Fibroblast of upper back skin (primary cell): ENCODE measurements around the gene SAA1.
"Not testable (repeated sequence)": the region's sequence is repeated elsewhere in the genome, so short reads cannot be mapped to it uniquely, and the experiment has no call there.

Experiments
- DNase-seq: peaks from one replicate; pipeline ENCODE4 v3.0.0-alpha.2; 2013

Gene SAA1

DNA sequence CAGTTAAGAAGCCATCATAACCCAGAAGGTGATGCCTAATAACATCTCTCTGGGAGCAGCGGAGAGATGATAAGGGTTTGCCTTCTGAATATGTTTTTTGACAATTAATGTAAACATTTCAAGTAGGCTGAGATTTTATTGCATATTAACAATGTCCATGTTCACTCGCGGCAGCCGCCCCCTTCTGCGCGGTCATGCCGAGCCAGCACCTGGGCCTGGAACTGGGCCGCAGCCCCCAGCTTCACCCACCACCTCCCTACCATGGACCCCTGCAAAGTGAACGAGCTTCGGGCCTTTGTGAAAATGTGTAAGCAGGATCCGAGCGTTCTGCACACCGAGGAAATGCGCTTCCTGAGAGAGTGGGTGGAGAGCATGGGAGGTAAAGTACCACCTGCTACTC lies 4.3 kb upstream of the SAA1 start:
- DNase-seq = no peak

DNA sequence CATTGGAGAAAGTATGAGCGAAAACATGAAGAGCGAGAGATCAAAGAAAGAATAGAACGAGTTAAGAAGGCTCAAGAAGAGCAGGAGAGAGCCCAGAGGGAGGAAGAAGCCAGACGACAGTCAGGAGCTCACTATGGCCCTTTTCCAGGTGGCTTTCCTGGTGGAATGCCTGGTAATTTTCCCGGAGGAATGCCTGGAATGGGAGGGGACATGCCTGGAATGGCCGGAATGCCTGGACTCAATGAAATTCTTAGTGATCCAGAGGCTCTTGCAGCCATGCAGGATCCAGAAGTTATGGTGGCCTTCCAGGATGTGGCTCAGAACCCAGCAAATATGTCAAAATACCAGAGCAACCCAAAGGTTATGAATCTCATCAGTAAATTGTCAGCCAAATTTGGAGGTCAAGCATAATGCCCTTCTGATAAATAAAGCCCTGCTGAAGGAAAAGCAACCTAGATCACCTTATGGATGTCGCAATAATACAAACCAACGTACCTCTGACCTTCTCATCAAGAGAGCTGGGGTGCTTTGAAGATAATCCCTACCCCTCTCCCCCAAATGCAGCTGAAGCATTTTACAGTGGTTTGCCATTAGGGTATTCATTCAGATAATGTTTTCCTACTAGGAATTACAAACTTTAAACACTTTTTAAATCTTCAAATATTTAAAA lies 3.2 kb upstream of the SAA1 start:
- peak; percentile 37 for DNase-seq

DNA sequence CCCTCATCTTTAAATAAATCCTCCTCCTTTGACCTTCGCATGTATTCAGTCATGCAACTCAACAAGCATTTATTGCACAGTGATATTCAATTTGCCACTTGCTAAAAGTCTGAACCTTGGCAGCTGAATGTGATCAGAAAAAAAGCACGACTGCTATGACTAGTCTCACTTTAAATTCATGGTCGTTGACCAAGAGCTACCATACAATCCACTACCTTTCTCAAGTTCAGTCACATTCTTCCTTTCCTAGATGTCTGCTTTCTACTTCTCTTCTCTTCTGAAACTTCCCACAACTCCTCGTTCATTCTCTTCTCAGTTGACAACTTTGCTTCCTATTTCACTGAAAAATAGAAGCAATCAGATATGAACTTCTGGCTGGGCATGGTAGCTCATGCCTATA lies 2.0 kb upstream of the SAA1 start:
- DNase-seq = no peak

DNA sequence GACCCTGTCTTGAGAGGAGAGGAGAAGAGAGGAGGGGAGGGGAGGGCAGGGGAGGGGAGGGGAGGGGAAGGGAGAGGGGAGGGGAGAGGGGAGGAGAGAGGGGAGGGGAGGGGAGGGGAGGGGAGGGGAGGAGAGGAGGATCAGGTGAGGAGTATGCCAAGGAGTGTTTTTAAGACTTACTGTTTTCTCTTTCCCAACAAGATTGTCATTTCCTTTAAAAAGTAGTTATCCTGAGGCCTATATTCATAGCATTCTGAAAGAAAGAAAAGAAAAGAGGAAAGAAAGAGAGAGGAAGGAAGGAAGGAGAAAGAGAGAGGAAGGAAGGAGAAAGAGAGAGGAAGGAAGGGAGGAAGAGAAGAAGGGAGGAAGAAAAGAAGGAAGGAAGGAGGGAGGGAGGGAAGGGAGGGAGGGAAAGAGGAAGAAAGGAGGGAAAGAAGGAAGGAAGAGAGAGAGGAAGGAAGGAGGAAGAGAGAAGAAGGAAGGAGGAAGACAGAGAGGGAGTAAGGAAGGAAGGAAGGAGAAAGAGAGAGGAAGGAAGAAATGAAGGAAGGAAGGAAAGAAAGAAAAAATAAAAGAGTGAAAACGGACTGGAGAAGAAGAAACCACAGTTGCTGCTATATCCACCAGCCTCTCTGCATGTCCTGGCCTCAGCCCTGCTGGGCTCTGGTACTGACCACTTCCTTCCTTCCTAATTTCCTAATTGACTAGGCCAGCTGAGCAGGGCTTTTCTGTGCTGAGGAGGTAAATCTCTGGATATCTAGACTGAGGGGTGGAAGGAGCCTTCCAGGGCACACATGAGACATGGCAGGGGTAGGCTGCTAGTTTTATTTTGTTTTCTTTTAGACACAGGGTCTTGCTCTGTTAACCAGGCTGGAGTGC lies 1.1 kb upstream of the SAA1 start:
- no peak for DNase-seq

DNA sequence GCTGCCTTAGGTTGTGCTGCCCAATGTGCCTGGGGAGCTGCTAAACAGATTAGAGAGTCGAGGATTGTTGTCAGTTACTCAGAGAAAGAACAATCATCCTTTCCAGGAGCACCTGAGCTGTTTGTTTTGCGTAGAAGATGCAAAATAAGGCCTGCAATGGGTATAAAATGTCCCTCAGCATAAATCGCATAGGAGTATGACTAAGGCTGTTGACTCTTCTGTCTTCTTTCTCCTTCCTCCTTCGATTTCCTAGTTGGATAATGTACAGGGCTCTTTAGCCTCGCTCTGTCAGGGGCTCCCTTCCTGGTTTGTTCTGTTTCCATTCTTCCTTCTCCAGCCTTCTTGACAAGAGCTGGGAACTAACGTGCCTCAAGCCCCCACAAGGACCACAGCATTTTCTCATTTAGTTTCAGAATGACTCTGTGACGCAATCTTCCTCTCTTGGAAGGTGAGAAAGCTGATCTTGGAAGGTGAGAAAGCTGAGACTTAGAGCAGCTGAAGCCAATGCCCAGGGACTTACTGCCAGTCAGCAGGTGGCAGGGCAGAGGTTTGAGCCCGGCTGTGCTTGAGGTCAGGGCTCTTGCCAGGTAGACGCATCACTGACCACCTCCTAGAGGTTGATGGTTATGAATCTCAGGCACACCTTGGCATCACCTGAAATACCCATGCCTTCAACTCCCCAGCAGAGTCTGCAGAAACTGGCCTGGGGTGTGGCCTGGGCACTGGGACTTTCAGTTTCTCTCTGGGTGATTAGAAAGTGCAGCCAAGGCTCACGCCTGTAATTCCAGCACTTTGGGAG lies 1.5 kb downstream of the SAA1 start:
- not testable (repeated sequence) for DNase-seq

DNA sequence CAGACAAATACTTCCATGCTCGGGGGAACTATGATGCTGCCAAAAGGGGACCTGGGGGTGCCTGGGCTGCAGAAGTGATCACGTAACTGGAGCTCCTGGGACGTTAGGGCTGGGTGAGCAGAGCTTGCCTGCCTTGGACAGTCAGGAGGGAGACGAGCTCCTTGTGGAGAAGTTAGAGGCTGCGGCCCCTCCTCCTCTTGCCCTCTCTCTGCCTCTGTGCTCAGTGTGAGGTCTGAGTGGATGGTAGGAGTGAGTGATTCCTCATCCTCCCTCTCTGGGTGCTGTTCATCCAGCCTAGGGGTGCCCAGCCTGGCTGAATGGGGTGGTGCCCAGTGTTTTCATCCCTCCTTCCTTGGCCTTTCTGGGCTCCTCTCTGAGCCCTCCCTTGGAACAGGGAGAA lies 3.2 kb downstream of the SAA1 start:
- not testable (repeated sequence) for DNase-seq

DNA sequence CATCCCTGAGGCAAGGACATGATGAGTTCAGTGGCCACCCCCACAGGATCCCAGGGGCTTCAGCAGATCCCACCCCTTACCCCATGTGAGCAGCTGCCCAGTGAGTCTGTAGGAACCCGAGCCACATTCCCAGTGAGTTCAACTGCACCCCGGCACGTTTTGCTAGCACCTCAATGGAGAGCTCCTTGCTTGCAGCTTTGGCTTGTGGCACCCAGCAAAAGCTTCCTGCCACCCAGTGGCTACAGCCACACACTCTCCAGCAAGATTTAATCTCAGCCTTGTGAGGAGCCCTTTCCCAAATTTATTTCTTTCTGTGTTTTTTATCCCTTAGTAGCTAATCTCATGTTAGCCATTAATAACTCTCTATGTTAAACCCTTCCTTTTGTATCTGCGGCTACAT lies 4.0 kb downstream of the SAA1 start:
- DNase-seq = no peak

DNA sequence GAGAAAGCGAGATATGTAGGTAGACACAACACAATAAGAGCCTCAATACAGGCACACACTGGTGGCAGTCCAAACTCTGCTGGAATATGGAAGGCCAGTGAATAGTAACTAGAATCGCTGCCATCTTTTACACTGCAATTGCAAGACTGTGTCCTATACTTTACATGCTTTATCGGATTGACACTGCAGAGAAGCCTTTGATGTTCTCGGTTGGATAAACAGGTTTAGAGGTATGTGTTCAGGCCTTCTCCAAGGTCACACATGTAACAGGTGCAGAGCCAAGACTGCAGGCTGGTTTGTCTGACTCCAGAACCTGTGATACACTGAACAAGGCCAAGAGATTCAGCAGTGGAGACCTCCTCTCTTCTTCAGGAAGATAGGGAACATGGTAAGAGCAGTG lies 5.1 kb downstream of the SAA1 start:
- no peak for DNase-seq

DNA sequence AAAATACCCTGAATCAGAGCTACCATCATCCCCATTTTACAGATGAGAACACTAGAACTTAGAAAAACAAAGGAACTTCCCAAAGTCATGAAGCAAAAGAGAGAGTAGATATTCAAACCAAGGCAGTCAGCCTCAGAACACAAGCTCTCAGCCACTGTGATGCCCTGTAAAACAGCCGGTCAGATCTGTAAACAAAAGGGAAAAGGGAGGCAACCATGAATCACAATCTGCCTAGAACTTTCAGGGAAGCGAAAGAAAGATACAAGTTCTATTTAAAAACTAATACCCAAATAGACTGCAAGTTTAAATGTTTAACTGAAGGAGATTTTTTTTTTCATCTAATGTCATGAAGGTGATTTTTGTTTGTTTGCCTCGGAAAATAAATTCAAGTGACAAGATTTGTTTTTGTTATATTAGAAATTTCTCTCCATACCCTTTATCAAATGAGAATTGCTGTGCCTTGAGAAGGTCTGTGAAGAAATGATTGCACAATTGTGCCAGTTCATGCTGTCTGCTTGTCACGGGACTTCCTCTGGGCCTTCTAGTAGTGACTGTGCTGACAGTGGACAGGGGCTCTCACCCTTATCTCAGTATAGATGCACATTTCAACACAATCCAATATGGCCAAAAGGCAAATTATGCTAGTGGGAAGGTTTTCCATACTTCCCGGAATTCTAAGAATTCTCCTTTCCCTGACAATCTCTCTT lies 11.7 kb downstream of the SAA1 start:
- DNase-seq = no peak

DNA sequence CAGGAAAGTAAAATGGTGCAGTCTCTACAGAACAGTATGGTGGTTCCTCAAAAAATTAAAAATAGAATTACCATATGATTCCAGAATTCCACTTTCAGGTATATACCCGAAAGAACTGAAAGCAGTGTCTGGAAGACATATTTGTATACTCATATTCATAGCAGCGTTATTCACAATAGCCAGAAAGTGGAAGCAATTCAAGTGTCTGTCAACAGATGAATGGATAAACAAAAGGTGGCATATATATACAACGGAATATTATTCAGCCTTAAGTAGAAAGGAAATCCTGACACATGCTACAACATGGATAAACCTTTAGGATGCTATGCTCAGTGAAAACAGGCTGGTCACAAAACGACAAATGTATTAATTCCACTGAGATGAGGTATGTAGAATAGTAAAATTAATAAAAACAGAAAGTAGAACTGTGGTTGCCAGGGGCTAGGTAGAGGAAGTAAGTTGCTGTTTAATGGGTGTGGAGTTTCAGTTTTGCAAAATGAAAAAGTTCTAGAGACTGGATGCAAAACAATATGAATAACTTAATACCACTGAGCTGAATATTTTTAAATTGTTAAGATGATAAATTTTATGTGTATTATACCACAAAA lies 14.5 kb downstream of the SAA1 start:
- no peak for DNase-seq

DNA sequence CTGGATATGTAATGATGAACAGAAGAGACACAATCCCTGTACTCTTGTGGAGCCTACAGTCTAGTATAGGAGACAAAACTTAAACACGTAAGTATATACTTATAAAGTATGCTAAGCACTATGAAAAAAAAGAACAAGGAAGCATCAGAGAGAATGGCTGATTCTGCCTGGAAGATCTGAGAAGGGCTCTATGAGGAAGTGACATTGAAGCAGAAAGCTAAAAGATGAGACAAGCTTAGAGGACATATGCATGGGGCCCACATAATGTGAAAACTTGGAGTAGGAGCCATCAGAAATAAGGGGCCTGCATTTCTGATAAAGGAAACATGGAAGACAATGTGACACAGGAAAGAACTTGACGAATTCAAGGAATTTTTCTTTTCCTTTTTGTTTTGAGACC lies 16.6 kb downstream of the SAA1 start:
- DNase-seq = no peak

DNA sequence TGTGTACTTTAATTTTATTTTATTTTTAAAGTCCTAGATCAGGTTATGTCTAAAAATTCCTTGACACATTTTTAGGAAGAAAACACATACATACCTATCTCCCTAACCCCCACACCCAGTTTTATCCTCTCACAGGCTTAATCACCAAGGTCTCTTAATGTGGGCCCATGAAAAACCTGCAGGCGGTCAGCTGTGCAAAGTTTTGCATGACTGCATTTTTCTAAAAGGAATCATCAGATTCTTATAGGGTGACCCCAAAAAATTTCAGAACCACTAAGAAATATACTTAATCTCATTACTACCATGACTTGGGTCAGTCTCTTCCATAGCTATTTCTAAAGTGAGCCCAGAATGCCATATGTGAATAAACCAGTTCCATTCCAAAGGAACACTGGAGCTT lies 19.8 kb downstream of the SAA1 start:
- DNase-seq = no peak

DNA sequence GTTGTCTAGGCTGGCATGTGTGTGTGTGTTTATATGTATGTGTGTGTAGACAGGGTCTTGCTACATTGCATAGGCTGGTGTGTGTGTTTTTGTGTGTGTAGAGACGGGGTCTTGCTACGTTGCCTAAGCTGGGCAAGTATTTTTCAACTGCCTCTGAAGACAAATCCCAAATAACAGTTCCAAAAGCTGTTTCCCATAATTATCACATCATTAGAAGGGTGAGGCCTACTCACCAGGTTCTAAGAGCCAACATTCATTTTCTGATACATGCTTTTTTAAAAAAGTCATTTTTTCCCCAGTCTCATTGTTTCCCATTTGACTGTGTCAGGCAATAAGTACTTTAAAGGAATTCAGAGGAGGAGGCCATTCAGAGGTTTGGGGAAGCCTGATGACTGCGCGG lies 22.8 kb downstream of the SAA1 start:
- no peak for DNase-seq

DNA sequence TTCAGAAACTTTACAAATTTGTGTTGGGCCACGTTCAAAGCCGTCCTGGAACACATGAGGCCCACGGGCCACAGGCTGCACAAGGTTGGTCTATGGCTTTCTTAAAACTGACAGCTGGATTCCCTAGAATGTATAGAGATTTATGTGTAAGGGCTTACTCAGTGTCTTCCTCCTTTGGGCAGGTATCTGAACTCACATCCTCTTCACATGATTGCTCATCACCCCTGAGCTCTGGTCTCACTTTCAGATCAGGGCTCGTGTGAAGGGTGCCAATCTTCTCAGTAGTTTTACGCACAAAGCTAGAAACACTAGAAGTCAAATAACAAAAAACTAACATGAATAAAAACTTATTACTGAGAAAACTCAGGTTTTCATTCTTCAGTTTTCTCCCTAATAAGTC lies 28.8 kb downstream of the SAA1 start:
- DNase-seq = no peak

DNA sequence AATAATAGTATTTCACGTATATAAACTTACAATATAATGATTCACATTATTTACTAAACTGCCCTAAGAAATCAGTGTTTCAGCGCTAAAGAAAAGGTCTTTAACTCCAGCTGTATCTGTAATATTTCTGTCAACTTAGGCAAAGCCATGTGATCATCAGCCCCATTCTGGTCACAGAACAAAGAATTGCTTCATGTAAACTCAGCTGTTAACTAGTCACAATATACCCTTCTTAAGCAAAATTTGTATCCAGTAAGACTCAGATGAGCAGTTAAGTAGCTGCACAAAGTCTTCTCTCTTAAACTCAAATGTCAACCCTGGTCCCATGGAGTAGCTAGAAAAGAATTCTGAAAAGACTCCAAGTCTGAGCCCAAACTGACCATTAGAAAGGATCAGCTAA lies 29.3 kb downstream of the SAA1 start:
- no peak for DNase-seq

DNA sequence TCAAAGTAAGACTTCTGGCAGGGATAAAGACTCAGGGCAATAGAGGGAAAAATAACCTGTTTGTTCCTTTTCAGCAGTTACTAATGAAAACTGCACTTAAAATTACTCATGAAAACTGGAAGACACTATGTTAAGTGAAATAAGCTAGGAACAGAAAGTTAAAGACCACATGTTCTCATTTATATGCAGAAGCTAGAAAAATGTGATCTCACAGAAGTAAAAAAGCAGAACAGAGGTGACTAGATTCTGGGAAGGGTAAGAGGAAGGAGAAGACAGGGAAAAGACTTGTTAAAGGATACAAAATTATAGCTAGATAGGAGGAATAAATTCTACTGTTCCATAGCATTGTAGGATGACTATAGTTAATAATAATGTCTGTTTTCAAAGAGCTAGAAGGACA lies 33.7 kb downstream of the SAA1 start:
- no peak for DNase-seq

DNA sequence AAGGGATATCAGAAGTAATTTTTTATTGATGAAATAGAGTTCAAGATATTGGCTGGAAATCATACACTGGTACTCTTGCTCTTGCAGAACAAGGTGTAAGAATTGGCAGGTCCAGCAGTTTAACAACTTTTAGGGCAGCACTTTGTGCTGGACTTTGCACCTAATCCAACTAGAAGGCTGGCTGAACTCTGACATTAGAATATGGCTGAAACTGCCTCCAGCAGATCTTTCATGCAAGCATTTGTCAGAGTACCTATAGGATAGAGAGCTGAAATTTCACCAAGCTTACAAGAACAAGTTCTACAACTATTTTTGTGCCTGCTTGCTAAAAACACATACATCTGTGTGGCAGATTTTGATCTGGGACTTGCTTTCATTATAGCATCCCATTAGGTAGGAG lies 38.7 kb downstream of the SAA1 start:
- DNase-seq = no peak

DNA sequence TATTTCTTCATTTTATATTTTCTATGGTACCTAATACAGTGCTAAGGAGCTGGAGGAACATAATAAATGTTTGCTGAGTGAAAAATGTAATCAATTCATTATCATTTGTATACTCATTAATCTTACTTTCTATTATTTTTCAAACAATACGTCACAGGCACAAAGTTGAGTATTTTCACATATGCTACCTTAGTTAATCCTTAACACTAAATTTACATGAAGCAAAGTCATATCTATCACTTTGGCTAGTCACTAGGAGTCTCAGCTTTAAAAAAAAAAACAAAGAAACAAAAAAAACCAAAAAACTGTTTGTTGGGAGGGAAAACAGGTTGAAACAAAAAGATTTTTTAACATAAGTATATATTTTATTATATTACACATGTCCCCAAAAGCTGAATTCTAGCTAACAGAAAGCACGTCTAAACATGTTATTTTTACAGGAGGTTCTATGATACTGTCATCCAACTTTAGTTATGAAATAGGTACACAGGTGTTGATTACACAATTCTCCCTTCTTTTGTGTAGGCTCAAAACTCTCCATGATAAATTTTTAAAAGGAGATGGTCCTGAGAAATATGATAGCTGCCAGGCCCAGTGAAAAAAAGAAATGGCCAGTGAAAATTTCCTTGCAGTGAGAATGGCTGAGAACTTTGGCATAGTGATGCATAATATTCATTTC lies 41.5 kb downstream of the SAA1 start:
- DNase-seq = no peak

DNA sequence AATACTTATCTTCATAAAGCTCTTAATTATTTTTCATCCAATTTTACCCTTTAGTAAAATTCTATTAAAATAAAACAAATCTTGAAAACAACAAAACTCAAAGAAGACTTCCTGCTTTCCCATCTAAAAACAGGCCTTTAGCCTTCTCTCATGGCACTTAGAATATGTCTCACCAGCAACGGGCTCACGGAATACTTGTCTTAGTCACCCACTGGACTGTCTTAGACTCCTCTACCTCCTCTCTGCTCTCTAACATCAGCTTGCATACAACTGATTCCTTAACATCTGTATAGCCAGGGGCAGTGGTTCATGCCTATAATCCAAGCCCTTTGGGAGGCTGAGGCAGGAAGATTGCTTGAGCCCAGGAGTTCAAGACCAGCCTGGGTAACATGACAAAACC lies 42.2 kb downstream of the SAA1 start:
- DNase-seq = no peak

DNA sequence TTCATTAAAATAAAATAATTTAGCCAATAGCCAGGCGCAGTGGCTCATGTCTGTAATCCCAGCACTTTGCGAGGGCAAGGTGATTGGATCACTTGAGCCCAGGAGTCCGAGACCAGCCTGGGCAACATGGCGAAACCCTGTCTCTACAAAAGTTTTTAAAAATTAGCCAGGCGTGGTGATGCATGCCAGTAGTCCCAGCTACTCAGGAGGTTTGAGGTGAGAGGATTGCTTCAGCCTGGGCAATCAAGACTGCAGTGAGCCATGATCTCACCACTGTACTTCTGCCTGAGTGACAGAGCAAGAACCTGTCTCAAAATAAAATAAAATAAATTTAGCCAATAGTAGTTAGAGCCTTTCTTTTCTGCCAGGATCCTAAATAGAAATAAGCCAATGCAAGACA lies 43.6 kb downstream of the SAA1 start:
- no peak for DNase-seq

DNA sequence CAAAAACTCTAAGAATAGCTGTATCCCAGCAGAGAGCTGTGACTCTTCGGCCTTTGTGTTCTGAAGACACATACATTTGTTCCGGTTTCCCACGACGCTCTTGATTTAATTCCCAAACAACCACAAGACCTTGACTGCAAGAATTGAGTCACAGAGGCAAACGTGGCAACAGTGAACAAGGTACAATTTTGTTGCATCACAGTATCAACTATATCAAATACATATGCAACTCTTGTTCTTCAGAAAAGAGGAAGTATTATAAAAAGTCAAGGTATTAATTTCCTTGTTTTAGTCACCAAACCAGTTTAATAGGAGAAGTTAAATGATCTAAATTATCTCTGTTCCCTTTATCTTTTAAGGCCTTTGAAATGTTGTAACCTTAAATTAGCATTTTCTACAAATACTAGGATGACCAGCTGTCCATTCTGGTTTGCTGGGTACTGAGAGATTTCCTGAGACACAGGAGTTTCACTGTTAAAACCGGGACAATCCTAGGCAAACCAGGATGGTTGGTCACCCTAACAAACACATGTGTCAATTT lies 44.8 kb downstream of the SAA1 start:
- DNase-seq = peak; percentile 28

DNA sequence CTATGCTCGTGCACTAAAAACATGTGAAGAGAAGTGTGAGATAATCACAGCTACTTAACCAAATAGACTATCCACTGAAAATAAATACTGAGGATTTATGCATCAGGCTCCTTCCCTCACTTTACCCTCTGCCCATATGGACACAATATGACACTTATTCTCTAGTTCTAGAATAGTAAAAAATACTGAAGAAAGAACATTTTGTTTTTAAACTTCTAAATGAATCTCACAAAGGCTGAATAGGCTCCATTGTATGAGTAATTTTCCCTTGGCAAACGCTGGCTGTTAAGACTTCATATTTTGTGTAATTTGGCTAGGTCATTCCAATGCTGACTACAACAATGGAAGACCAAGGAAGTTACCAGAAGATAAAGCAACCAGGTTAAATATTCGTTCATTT lies 45.9 kb downstream of the SAA1 start:
- DNase-seq = peak; percentile 17
